Measurements from ENCODE around the gene KRT7. TPM values are rescaled to one million over a fixed set of nuclear protein-coding genes. Genes with fewer than 3 reads are reported as not detected.

Gene KRT7
- total and polyA plus RNA-seq, 4 donors = 0.37 to 9.9 (median 7.0) TPM

DNA sequence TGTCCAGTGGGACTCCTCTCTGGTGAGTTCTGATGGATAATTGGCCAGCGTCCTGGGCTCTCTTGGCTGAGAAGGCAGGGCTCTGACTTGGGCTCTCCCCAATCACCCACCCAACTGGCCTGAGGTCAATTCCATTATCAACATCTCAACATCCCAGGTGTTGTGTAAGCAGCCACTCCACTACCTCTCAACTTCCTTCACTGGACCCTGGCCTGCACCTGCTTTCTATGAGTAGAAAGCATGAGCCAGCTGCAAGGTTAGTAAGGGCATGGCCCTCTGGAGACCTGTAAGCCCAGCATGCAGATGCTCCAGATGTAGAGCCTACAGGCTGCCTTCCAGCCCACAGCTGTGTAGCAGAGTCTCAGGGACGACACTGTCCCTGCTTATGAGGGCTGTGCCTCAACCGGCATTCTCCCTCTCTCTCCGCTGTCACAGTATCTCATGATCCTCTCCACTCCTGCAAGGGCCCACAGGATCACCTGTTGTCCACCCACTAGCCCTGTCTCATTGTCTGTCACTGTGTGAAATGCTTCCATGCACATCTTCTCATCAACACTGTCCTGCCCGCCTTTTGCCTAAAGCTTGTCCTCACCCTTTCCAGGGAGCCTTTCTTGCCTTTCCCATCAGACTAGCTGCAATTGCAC, 63.7 kb downstream of the KRT7 start:
- Histone ChIP-seq H3K4me3 (ENCODE audit: low read depth in 1 of 3, low read length in 3 of 3) (no peak overlapping the region), H3K36me3 (ENCODE audit: control insufficient read depth in 4 of 4, insufficient read depth in 3 of 4, low read depth in 1 of 4, low read length in 3 of 4) (no peaks in the 10 kb centered on the region), H3K9me3 (ENCODE audit: control insufficient read depth in 4 of 4, low read length in 3 of 4) (no peaks in the 10 kb centered on the region), H3K27ac (ENCODE audit: low read depth in 1 of 2, low read length in 2 of 2) (no peak overlapping the region), H3K4me1 (ENCODE audit: control insufficient read depth in 4 of 4, insufficient read depth in 4 of 4, low read length in 3 of 4) (no peaks in the 10 kb centered on the region), H3K27me3 (ENCODE audit: control insufficient read depth in 4 of 4, insufficient read depth in 4 of 4, low read length in 3 of 4) (peaks cover 3 to 10% (median 3%) of the 10 kb centered on the region in 4 donors), H3K9ac (ENCODE audit: low read depth in 1 of 2, low read length in 2 of 2) (no peak overlapping the region)
- WGBS = 95% methylated on average over 5 of the region's 5 CpGs
- TF ChIP-seq JUND (IDR thresholded peaks at IDR 0.05) = no peak
- TF ChIP-seq, protein P1, sequence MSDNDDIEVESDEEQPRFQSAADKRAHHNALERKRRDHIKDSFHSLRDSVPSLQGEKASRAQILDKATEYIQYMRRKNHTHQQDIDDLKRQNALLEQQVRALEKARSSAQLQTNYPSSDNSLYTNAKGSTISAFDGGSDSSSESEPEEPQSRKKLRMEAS (IDR thresholded peaks at IDR 0.05) = no peak
- TF ChIP-seq, protein P2, sequence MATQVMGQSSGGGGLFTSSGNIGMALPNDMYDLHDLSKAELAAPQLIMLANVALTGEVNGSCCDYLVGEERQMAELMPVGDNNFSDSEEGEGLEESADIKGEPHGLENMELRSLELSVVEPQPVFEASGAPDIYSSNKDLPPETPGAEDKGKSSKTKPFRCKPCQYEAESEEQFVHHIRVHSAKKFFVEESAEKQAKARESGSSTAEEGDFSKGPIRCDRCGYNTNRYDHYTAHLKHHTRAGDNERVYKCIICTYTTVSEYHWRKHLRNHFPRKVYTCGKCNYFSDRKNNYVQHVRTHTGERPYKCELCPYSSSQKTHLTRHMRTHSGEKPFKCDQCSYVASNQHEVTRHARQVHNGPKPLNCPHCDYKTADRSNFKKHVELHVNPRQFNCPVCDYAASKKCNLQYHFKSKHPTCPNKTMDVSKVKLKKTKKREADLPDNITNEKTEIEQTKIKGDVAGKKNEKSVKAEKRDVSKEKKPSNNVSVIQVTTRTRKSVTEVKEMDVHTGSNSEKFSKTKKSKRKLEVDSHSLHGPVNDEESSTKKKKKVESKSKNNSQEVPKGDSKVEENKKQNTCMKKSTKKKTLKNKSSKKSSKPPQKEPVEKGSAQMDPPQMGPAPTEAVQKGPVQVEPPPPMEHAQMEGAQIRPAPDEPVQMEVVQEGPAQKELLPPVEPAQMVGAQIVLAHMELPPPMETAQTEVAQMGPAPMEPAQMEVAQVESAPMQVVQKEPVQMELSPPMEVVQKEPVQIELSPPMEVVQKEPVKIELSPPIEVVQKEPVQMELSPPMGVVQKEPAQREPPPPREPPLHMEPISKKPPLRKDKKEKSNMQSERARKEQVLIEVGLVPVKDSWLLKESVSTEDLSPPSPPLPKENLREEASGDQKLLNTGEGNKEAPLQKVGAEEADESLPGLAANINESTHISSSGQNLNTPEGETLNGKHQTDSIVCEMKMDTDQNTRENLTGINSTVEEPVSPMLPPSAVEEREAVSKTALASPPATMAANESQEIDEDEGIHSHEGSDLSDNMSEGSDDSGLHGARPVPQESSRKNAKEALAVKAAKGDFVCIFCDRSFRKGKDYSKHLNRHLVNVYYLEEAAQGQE (IDR thresholded peaks at IDR 0.05) = no peak
- TF ChIP-seq, protein P3, sequence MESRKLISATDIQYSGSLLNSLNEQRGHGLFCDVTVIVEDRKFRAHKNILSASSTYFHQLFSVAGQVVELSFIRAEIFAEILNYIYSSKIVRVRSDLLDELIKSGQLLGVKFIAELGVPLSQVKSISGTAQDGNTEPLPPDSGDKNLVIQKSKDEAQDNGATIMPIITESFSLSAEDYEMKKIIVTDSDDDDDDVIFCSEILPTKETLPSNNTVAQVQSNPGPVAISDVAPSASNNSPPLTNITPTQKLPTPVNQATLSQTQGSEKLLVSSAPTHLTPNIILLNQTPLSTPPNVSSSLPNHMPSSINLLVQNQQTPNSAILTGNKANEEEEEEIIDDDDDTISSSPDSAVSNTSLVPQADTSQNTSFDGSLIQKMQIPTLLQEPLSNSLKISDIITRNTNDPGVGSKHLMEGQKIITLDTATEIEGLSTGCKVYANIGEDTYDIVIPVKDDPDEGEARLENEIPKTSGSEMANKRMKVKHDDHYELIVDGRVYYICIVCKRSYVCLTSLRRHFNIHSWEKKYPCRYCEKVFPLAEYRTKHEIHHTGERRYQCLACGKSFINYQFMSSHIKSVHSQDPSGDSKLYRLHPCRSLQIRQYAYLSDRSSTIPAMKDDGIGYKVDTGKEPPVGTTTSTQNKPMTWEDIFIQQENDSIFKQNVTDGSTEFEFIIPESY (IDR thresholded peaks at IDR 0.05) = no peak
- no peak for TF ChIP-seq GABPA (IDR thresholded peaks at IDR 0.05 in 1 of 2, conservative IDR thresholded peaks at IDR 0.05 in 1 of 2)
- TF ChIP-seq NR2F2 (IDR thresholded peaks at IDR 0.05) = no peak
- TF ChIP-seq, protein P4, sequence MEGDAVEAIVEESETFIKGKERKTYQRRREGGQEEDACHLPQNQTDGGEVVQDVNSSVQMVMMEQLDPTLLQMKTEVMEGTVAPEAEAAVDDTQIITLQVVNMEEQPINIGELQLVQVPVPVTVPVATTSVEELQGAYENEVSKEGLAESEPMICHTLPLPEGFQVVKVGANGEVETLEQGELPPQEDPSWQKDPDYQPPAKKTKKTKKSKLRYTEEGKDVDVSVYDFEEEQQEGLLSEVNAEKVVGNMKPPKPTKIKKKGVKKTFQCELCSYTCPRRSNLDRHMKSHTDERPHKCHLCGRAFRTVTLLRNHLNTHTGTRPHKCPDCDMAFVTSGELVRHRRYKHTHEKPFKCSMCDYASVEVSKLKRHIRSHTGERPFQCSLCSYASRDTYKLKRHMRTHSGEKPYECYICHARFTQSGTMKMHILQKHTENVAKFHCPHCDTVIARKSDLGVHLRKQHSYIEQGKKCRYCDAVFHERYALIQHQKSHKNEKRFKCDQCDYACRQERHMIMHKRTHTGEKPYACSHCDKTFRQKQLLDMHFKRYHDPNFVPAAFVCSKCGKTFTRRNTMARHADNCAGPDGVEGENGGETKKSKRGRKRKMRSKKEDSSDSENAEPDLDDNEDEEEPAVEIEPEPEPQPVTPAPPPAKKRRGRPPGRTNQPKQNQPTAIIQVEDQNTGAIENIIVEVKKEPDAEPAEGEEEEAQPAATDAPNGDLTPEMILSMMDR (IDR thresholded peaks at IDR 0.05; ENCODE audit: low read depth, low read length, missing input control) = no peak
- no peak for TF ChIP-seq RXRA (IDR thresholded peaks at IDR 0.05)
- no peak for TF ChIP-seq HNF4G (IDR thresholded peaks at IDR 0.05)
- DNase-seq (ENCODE audit: low spot score) = no peak

Other genes with a start within 250 kb of the KRT7 start
- gene TAMALIN, start 226.3 kb upstream of the KRT7 start, total RNA-seq = 1 to 10 TPM; 1.9 to 9.9 TPM
- 1 to 10 TPM; 1.1 to 3.1 TPM for gene TAMALIN, start 226.3 kb upstream of the KRT7 start, polyA plus RNA-seq
- 1 to 10 TPM in 1 of 2 donors, under 1 TPM in 1; 0.79 to 3.8 TPM for gene NR4A1, start 181.8 kb upstream of the KRT7 start, total RNA-seq
- 1 to 10 TPM; 3.0 to 5.8 TPM for gene NR4A1, start 181.8 kb upstream of the KRT7 start, polyA plus RNA-seq
- 10 to 100 TPM; 12.9 to 28.4 TPM for gene ATG101, start 163.3 kb upstream of the KRT7 start, total RNA-seq
- 10 to 100 TPM; 30.5 to 31.8 TPM for gene ATG101, start 163.3 kb upstream of the KRT7 start, polyA plus RNA-seq
- under 1 TPM in 1 of 2 donors, not detected in 1; 0.50 TPM for gene SMIM41, start 153.5 kb upstream of the KRT7 start, total RNA-seq
- under 1 TPM; 0.03 to 0.24 TPM for gene SMIM41, start 153.5 kb upstream of the KRT7 start, polyA plus RNA-seq
- gene KRT80, start 41.2 kb upstream of the KRT7 start, total RNA-seq = under 1 TPM; 0.05 to 0.08 TPM
- gene KRT80, start 41.2 kb upstream of the KRT7 start, polyA plus RNA-seq = under 1 TPM; 0.04 to 0.12 TPM
- under 1 TPM in 1 of 2 donors, not detected in 1; 0.08 TPM for gene KRT86, start 41.4 kb downstream of the KRT7 start, total RNA-seq
- gene KRT86, start 41.4 kb downstream of the KRT7 start, polyA plus RNA-seq = not detected
- not detected for gene KRT81, start 58.3 kb downstream of the KRT7 start, total RNA-seq
- gene KRT81, start 58.3 kb downstream of the KRT7 start, polyA plus RNA-seq = not detected
- not detected for gene KRT83, start 88.2 kb downstream of the KRT7 start, total RNA-seq
- gene KRT83, start 88.2 kb downstream of the KRT7 start, polyA plus RNA-seq = not detected
- gene KRT85, start 134.2 kb downstream of the KRT7 start, total RNA-seq = not detected
- not detected for gene KRT85, start 134.2 kb downstream of the KRT7 start, polyA plus RNA-seq
- not detected for gene KRT84, start 152.4 kb downstream of the KRT7 start, total RNA-seq
- gene KRT84, start 152.4 kb downstream of the KRT7 start, polyA plus RNA-seq = not detected
- not detected for gene KRT82, start 173.1 kb downstream of the KRT7 start, total RNA-seq
- gene KRT82, start 173.1 kb downstream of the KRT7 start, polyA plus RNA-seq = not detected
- gene KRT75, start 201.1 kb downstream of the KRT7 start, total RNA-seq = not detected
- gene KRT75, start 201.1 kb downstream of the KRT7 start, polyA plus RNA-seq = not detected
- under 1 TPM in 1 of 2 donors, not detected in 1; 0.23 TPM for gene KRT6B, start 218.9 kb downstream of the KRT7 start, total RNA-seq
- not detected for gene KRT6B, start 218.9 kb downstream of the KRT7 start, polyA plus RNA-seq
- under 1 TPM in 1 of 2 donors, not detected in 1; 0.61 TPM for gene KRT6C, start 240.6 kb downstream of the KRT7 start, total RNA-seq
- not detected for gene KRT6C, start 240.6 kb downstream of the KRT7 start, polyA plus RNA-seq

Measured in liver (tissue), 9 donors.